Inflammatory macrophage (primary cell): ENCODE measurements around the gene SLC6A12.

Source experiments
- DNase-seq, 2 donors: peaks; one replicate each; pipeline ENCODE4 v3.0.0-alpha.2; 2020 to 2022

SLC6A12 gene

DNA sequence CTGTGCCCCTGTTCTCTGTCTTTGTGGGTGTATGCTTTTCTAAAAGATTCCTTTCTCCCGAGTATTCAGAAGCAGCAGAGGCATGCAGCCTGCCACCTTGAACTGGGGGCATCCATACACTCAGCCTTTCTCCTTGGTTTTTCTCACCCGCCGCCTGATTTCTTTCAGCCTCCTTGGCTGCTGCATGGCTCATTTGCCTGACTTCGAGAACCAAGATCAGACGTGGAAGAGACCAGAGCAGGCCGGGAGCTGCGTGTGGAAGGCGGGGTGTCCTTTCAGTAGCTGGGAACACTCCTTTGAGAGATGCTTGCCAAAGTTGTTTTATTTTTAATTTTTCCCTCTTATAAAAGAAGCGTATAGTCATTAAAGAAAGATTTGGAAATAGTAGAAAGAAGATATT is 53.1 kb downstream of the SLC6A12 start:
- no peak for DNase-seq

DNA sequence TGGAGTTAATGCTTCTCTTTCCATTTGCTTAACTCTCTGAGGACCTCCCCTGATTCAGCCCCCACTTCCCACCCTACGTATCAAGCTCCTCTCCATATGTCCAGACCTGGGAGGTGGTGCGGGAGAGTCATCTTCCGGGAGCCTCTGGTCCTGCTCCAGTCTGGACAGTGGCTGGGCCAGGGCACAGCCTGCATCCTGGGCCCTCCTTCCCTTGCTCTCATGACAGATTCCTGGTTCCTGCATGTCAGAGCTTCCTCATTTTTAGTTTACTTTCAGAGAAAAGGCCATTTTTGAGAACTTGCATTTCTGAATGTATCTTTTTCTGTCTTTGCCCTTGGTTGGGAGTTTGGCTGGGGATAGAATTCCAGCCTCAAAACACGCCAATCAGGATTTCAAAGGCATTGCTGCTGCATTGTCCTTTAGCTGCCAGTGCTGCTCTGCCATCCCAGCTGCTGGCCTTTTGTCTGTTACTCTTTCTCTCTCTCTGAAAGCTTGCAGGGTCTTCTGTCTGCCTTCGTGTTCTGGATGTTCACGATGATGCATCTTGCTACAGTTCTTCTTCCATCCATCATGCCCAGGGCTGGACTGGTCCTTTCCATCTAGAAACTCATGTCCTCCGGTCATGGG is 54.7 kb downstream of the SLC6A12 start:
- DNase-seq: peak; percentile 34 to 39

DNA sequence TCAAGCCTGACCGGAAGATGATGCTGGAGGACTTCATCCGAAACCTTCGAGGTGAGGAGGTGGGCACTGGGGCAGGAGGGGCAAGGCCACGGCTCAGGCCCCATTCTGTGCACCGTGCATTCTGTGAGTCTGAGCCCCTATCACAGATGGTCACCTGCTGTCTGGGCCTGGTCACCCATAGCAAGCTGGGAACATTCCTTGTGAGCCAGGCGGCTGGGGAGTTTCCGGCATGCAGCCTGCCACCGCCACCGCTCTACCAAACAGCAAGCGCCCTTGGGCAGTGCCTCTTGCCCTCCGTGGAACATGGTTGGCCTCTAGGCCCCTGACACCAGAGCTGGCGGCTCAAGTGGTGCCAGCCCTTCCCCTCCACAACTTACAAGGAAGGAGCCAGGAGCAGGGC is 56.3 kb downstream of the SLC6A12 start:
- no peak for DNase-seq

DNA sequence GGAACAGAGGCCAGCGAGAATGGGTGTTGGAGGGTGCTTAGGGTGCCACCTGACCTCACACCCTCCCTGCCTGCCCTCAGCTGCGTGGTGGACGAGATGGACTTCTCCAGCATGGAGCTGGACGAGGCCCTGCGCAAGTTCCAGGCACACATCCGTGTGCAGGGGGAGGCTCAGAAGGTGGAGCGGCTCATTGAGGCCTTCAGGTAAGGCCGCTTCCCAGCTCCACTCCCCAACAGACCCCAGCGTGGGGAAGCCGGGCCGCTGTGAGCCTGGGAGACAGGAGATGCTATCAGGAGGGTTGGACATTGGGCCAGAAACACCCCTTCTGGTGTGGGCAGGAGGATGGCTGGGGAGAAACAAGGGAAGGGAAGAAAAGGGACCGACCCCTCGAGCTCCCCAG is 57.0 kb downstream of the SLC6A12 start:
- no peak for DNase-seq

DNA sequence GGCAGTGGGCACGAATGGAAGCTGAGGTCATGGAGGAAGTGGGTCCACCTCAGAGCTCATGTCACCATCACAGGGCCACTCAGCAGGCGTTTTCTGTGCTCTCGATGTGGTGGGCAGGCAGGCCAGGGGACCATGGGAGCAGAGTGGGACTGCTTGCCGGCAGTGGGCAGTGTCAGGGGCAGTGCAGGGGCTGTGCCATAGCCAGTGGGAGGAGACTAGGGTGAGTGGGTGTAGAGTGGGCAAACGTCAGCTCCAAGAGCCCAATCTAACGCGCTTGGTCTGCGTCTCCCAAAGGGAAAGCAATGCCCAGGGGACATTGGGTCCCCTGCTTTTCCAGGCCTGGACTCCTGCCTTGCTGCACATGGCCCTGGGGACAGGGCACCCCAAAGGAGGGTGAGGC is 58.3 kb downstream of the SLC6A12 start:
- DNase-seq: no peak

DNA sequence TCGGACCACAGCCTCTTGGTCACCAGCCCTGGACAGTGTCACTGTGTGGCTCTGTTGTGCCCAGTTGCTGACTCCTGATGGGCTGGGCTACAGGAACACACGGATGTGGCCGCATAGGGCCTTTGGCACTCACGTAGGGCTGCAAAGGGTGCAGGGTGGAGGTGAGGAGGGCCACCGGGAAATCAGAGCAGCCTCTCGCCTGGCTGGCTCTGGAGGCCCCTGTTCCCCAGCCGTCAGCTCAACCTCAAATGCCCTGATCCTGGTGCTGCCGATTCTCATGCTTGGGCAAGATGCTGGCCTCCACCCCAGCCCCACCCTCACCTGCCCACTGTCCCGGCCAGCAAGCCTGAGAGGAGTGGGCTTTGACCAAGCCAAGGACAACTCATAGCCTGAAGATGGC is 59.0 kb downstream of the SLC6A12 start:
- no peak for DNase-seq

DNA sequence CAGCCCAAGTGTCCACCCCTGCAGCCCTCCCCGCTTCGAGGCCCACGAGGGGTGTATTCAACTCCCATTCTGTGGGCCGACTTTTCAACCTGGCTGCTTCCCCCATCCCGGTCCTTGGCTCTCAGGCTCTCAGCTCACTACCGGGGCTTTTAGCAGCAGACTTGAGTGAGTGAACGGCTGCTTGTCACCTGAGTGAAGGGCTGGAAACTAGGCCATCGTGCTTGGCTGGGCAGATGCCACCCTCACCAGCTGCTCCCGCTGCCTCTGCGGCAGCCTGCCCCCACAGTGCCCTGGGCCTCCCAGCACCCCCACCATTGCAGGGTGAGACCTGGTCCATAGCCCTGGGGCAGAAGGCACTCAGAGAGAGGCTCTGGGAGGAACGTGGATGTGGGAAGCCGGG is 59.9 kb downstream of the SLC6A12 start:
- DNase-seq: no peak

DNA sequence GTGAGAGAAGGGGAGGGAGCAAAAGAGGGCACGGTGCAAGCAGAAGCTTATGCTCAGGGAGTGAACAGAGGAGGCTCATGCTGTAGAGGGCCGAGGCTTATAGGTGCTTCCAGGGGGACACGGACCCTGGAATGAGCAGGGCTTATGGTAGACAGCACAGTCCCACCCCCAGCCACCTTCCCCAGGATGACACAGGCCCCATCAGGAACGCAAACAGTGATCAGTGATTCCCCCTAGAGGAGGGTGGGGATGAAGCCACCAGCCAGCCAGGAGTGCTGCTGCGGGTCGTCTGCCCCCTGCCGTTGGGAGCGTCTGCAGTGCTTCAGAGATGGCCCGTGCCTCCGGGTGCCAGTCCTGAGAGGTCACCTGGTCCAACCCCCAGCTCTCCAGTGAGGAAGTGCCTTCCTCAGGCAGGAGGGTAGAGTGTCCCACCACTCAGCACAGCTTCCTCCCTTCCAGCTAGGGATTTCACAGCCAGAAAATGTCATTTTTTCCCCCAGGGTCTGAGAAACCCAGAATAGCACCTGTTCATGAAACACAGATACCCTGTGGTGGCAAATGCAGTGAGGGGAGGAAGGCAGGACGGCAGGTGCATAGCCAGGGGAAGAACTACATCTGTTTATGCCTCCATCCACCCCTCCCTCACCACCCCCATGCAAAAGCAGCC is 60.7 kb downstream of the SLC6A12 start:
- DNase-seq: peak; percentile 58 to 76

DNA sequence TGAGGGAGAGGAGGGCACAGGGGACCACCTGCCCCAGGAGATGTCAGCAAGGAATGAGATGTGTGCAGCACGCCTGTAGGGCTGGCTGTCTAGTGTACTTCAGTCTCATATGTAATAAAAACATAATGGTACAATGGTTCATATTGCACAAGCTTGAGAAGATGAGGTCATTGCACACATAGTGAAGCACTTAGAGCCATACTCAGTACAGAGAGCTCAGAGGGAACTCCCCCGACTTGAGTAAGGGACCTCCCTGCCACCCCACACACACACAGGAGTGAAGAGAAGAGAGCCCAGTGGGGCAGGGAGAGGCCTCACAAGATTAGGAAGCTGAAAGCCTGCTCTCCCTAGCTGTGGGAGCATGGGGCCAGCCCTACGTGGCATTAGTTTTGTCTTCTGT is 61.5 kb downstream of the SLC6A12 start:
- DNase-seq: peak; percentile 72 to 74

DNA sequence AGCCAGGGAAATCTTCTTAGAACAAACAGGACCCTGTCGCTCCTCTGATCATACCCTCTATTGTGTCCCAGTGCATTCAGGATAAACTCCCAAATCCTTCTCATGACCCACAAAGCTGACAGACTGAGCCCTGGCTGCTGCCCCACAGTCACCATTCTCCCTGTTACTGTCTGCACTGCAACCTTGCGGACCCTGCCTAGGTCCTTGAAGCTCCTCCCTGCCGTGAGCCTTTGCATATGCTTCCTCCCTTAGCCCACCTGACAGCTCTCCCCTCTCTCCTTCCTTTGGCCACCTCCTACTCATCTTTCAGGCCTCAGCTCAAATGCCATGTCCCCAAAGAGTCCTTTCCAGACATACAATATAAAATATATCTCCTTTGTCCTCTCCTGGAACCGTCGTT is 62.4 kb downstream of the SLC6A12 start:
- DNase-seq: no peak

DNA sequence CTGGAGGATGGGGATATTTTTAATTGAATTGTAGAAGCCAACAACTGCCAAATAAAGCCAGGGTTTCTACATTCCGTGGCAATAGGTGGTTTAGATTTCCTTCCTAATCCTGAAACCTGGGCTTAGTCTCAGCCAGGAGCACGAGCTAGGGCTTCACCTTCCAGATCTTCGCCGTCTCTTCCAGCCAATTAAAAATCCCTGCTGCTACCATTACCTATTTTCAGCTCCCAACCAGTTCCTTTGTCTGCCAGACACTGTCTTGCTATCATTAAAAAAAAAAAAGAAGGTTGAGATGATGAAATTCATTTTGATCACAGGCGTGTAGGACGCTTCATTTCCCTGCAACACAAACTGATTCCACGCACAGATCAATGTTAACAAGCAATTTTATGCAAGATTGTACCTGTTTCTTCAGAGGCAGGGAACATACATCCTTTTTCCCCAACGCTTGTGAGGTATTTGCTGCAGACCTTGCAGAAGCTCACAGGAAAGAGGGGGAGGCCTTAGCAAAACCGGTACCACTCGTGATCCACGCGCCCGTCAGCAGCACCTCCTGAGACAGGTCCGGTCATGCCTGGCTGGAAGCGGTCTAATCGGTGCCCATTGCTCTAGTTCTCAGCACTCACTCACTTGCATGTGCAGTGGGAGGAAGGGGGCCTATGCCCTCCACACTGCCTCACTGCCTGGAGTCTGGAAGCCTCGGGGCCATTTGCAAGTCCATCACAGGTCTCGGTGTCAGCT is 65.1 kb downstream of the SLC6A12 start:
- DNase-seq: no peak

DNA sequence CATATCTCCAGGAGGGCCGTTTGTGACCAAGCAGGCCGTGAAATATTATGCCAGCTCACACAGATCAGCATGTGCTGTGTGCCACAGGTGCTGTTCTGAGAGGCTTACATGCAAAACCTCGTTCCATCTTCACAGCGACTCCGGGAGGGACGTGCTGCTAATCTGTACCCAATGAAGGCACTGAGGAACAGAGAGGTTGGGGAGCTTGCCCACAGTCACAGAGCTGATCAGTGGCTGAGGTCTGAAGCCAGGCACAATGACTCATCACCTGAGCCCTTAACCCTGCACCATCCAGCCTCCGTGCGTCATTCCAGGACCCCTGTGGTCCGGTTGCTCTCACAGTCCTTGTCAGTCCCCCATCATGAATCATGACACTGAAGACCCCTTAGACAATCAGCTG is 66.7 kb downstream of the SLC6A12 start:
- DNase-seq: no peak

DNA sequence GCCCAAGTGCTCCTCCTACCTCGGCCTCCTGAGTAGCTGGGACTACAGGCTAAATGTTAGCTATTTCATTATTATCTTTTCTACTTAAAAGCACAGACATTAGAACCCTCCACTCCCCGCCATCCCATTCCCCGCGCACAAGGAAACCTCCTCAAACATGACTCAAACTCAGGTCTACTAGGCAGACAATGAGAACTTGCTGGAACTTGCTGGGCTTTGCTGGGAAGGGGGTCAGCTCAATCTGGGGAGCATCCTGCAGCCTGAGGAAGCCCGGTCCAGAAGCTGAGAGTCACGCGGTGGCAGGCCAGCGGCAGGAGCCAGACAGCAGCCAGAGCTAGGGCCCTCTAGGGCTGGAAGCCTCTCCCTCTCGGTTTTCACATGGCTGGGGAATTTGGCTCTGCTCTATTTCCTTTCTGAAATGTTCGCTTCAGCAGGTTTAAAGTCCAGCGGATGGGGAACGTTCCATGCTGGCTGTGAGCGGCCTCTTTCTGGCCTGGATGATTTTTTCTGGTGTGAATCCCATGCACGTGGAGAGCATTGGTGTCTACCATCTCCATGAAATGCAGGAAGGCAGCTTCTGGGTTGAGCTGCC is 68.5 kb downstream of the SLC6A12 start:
- DNase-seq: no peak

DNA sequence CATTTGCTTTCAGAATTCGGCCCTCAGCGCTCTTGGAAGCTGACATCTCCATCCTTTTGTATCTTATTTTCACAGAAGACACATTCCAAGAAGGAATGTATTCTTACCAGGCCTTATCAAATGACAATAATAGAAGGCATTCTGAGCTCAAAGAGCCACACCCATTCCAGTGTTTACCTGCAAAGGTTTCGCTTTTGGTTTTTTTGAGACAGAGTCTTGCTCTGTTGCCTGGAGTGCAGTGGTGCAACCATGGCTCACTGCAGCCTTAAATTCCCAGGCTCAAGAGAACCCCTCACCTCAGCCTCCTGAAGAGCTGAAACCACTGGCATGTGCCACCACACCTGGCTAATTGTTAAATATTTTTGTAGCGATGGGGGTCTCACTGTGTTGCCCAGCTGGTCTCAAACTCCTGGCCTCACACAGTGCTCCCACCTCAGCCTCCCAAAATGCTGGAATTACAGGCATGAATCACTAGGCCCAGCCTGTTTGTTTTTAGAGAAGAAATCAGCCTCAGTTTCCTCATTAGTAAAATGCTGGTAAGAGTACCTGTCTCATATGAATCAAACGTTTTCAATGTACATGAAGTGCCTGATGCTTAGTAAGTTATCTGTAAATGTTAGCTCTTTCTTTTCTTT is 69.2 kb downstream of the SLC6A12 start:
- no peak for DNase-seq

DNA sequence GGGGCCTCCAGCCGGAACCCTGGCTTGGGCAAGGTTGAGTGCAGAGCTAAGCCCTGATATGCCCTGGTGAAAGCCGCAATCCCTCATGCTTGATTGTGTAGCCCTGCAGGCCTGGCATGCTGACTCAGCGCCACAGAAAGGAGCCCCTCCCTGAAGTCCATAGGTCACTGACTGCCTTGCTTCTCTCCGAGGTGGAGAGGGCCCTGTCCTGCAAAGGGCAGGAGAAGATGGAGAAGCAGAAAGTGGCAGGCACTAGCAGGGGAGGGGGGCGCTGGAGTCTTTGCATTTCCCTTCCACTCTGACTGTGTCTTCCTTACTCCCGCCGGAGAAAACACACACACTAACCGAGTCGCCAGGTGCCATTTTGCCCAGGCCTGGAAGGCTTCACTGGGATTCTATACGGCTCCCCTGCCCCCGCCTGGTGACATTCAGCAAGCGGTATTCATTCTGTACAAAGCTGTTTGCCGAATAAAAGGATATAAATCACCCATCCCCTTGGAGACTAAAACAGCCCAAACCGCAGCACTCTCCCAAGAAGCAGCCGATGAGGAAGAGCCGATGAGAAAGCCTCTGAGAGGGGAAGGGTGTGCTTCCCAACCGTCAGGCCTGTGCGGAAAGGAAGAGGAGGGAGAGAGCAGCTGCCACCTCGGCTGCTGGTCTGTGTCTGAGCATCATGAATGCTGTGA is 69.8 kb downstream of the SLC6A12 start:
- DNase-seq: no peak

DNA sequence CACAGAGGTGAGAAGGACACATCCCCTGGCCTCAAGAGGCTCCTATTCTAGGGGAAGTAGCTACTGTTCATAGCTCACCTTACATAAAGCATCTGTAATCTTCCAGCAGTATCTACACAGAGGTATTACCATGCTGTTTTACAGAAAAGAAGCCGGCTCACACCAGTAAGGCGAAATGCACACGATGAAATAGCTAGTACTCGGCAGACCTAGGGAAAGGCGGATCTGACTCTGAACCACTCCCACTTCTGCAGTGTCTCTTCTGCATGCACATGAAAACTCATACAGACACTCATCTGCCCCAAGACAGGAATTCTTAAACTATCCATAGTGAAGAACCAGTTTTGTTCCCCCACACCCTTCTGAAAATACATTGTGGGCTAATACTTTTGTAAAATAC is 73.8 kb downstream of the SLC6A12 start:
- no peak for DNase-seq
